CD14-positive monocyte (primary cell): ENCODE results near the gene NR2F1. TPM values are rescaled to one million over a fixed set of nuclear protein-coding genes. Genes with fewer than 3 reads are reported as not detected.

ENCODE experiments used
- DNase-seq, 3 donors: peaks; one replicate each; pipeline ENCODE4 v3.0.0-alpha.2; 2011 to 2022
- H2AFZ ChIP-seq: 2 replicates; pipeline ENCODE4 v1.6.0; 2012; ENCODE audit warnings: mild to moderate bottlenecking, low read depth, low read length, inconsistent platforms; ENCODE audit not compliant: insufficient read depth, poor library complexity, severe bottlenecking
- H3K27ac ChIP-seq, 2 donors: 1 replicate in 1 of 2; 2 replicates in 1 of 2; pipeline ENCODE4 v1.5.1; 2012 to 2013; ENCODE audit warnings: low read length in 2 of 2, control low read depth in 1 of 2, inconsistent platforms in 1 of 2, low read depth in 1 of 2, mild to moderate bottlenecking in 1 of 2
- H3K27me3 ChIP-seq, 2 donors: one replicate each; pipeline versions ENCODE4 v1.6.0 to v1.6.1; 2011 to 2013; ENCODE audit warnings: low read length in 2 of 2; ENCODE audit not compliant: control insufficient read depth in 2 of 2, insufficient read depth in 2 of 2
- H3K36me3 ChIP-seq, 2 donors: replicated peaks in 1 of 2; 1 replicate in 1 of 2; 2 replicates in 1 of 2; pipeline versions ENCODE4 v1.5.1 to v1.6.1; 2012 to 2013; ENCODE audit warnings: low read length in 2 of 2, control low read depth in 1 of 2, inconsistent platforms in 1 of 2, mild to moderate bottlenecking in 1 of 2; ENCODE audit not compliant: insufficient read depth in 2 of 2, control insufficient read depth in 1 of 2
- H3K4me1 ChIP-seq, 2 donors: 1 replicate in 1 of 2; 2 replicates in 1 of 2; pipeline versions ENCODE4 v1.5.1 to v1.6.1; 2012 to 2013; ENCODE audit warnings: low read length in 2 of 2, control low read depth in 1 of 2, inconsistent platforms in 1 of 2, mild to moderate bottlenecking in 1 of 2, moderate library complexity in 1 of 2; ENCODE audit not compliant: insufficient read depth in 2 of 2, control insufficient read depth in 1 of 2
- H3K4me2 ChIP-seq: replicated peaks from 2 replicates; pipeline ENCODE3; 2012; ENCODE audit warnings: low read length, moderate library complexity, mild to moderate bottlenecking; ENCODE audit not compliant: poor library complexity, severe bottlenecking; ENCODE audit errors: extremely low read depth
- H3K4me3 ChIP-seq, 3 experiments: fragments of 200-600 bp in 1 of 3; sonication (generic) in 1 of 3; replicated peaks in 1 of 3; 1 replicate in 2 of 3; 2 replicates in 1 of 3; pipeline ENCODE4 v1.5.1; 2011 to 2013; ENCODE audit warnings: low read length in 3 of 3, mild to moderate bottlenecking in 3 of 3, control low read depth in 2 of 3, low read depth in 2 of 3, inconsistent platforms in 1 of 3, moderate library complexity in 1 of 3
- H3K79me2 ChIP-seq: 2 replicates; pipeline ENCODE4 v1.6.0; 2012; ENCODE audit warnings: mild to moderate bottlenecking, control low read depth, inconsistent platforms, low read length, moderate library complexity; ENCODE audit not compliant: insufficient read depth
- H3K9ac ChIP-seq: 2 replicates; pipeline ENCODE4 v1.6.0; 2017; ENCODE audit warnings: low read length, mild to moderate bottlenecking; ENCODE audit not compliant: insufficient read depth, poor library complexity, severe bottlenecking
- H3K9me3 ChIP-seq, 2 donors: replicated peaks in 1 of 2; 1 replicate in 1 of 2; 2 replicates in 1 of 2; pipeline versions ENCODE4 v1.5.1 to v1.6.1; 2012 to 2013; ENCODE audit warnings: low read length in 2 of 2, control low read depth in 1 of 2; ENCODE audit not compliant: control insufficient read depth in 1 of 2, insufficient read depth in 1 of 2
- H4K20me1 ChIP-seq: 2 replicates; pipeline ENCODE4 v1.6.0; 2012; ENCODE audit warnings: mild to moderate bottlenecking, low read length, control low read depth, moderate library complexity; ENCODE audit not compliant: insufficient read depth
- H3K27ac Mint-ChIP-seq, 7 donors: one replicate each; pipeline ENCODE4 v1.8.0; 2020; ENCODE audit warnings: mild to moderate bottlenecking in 7 of 7, mixed read lengths in 7 of 7, moderate library complexity in 6 of 7, inconsistent platforms in 2 of 7
- H3K27me3 Mint-ChIP-seq, 3 donors: one replicate each; pipeline ENCODE4 v1.8.0; 2021 to 2022; ENCODE audit warnings: low read depth in 3 of 3, mild to moderate bottlenecking in 3 of 3, mixed read lengths in 3 of 3, moderate library complexity in 3 of 3, inconsistent platforms in 1 of 3
- H3K36me3 Mint-ChIP-seq, 2 donors: one replicate each; pipeline ENCODE4 v1.8.0; 2020; ENCODE audit warnings: mixed read lengths in 2 of 2, inconsistent platforms in 1 of 2, mild to moderate bottlenecking in 1 of 2
- H3K4me1 Mint-ChIP-seq: one replicate; pipeline ENCODE4 v1.8.0; 2020; ENCODE audit warnings: mild to moderate bottlenecking, mixed read lengths
- H3K4me3 Mint-ChIP-seq, 2 donors: one replicate each; pipeline ENCODE4 v1.8.0; 2020; ENCODE audit warnings: mild to moderate bottlenecking in 2 of 2, mixed read lengths in 2 of 2, moderate library complexity in 1 of 2
- H3K9me3 Mint-ChIP-seq, 7 donors: one replicate each; pipeline ENCODE4 v1.8.0; 2020 to 2022; ENCODE audit warnings: mixed read lengths in 7 of 7, mild to moderate bottlenecking in 6 of 7, moderate library complexity in 6 of 7, inconsistent platforms in 2 of 7
- WGBS: methylation state at CpG from one replicate; pipeline ENCODE4 v1.1.5; 2013; ENCODE audit warnings: missing lambda C conversion rate; ENCODE audit not compliant: insufficient coverage; 5-methylcytosine and 5-hydroxymethylcytosine counted together
- intact Hi-C, 2 donors: fragments of 100-400 bp; cut with micrococcal nuclease; formaldehyde crosslinking; loops; one replicate each; pipeline versions ENCODE4 v1.15.0 to v1.15.1; 2023
- polyA plus RNA-seq, 3 donors: library from polyadenylated mRNA; depleted of rRNA in 1 of 3; unstranded in 2 of 3; stranded (reverse) in 1 of 3; fragments of 300-500 nt in 2 of 3; fragments of >200 nt in 1 of 3; fragmentation: Illumina TruSeq in 2 of 3; gene quantifications; 1 replicate in 2 of 3; 2 replicates in 1 of 3; pipeline ENCODE4 v1.2.3, GENCODE V29; 2012 to 2021
- TF ChIP-seq, protein P1 (sequence below): fragments of 200-600 bp; IDR thresholded peaks from one replicate; pipeline ENCODE4 v1.8.0; 2022; ENCODE audit warnings: antibody characterized with exemption, mild to moderate bottlenecking

NR2F1 gene
- polyA plus RNA-seq, 3 donors, result not detected

DNA sequence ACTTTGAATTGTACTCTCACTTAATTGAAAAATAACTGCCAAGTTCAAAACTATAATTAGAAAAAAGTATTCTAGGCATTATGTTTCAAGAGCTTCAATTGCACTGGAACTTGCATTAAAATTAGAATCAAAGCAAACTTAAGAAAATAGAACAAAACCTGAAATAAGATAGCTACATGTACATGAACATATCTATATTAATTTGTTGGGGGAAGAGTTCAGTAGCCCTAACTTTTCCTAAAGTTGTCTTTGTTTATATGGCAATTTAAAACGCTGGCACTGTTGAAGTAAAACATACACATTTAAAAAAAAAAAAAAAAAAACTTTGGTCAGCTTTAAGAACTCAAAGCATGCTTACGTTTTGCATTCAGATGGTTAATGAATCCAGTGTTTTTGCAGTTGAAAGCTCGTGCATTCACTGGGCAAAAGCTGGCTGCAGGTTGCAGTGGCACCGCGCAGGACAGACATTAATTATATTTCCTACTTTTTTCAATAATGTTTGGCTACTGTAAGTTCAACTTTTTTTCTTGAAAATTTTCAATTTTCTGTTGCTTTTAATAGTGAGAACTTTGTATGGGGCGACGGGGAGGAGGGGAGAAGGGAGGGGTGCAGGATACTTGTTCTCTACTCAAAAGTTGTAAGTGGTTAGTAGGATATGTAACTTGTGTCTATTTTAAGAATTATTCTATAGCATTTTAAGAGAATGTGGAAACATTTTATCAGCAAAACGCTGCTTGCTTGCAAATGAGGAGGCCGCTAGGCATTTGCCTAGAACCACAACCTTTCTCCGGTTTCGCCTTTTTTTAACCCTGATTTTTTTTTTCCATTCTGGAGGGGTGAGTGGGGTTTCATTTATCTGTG, 3.9 kb downstream of the NR2F1 start:
- H3K4me2 ChIP-seq, result no peak overlapping the region
- peaks cover 77 to 86% of the 10 kb centered on the region in 2 donors for H3K27me3 ChIP-seq
- no peak for DNase-seq
- H3K9ac ChIP-seq, result no peak overlapping the region
- H3K27ac Mint-ChIP-seq, result no peak overlapping the region
- H3K4me3 ChIP-seq, result no peak overlapping the region
- H3K4me1 ChIP-seq, result peaks cover 13 to 19% of the 10 kb centered on the region in 2 donors
- H3K9me3 ChIP-seq, result peaks cover 0 to 47% of the 10 kb centered on the region in 2 donors
- no peaks in the 10 kb centered on the region for H4K20me1 ChIP-seq
- H2AFZ ChIP-seq, result no peak overlapping the region
- peak overlapping the region in 1 of 2 donors; percentile 87 for H3K4me3 Mint-ChIP-seq
- H3K27ac ChIP-seq, result no peak overlapping the region
- TF ChIP-seq, protein P1, sequence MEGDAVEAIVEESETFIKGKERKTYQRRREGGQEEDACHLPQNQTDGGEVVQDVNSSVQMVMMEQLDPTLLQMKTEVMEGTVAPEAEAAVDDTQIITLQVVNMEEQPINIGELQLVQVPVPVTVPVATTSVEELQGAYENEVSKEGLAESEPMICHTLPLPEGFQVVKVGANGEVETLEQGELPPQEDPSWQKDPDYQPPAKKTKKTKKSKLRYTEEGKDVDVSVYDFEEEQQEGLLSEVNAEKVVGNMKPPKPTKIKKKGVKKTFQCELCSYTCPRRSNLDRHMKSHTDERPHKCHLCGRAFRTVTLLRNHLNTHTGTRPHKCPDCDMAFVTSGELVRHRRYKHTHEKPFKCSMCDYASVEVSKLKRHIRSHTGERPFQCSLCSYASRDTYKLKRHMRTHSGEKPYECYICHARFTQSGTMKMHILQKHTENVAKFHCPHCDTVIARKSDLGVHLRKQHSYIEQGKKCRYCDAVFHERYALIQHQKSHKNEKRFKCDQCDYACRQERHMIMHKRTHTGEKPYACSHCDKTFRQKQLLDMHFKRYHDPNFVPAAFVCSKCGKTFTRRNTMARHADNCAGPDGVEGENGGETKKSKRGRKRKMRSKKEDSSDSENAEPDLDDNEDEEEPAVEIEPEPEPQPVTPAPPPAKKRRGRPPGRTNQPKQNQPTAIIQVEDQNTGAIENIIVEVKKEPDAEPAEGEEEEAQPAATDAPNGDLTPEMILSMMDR, result no peak
- H3K36me3 ChIP-seq, result no peaks in the 10 kb centered on the region
- intact Hi-C loops, result loop anchor here (5.0 to 10.0 kb wide), 2 partner anchors 215 to 328 kb away; no protein-coding TSS in a partner anchor
- H3K36me3 Mint-ChIP-seq, result peaks cover 2 to 5% of the 10 kb centered on the region in 2 donors
- peaks cover 22% of the 10 kb centered on the region for H3K4me1 Mint-ChIP-seq
- no peaks in the 10 kb centered on the region for H3K79me2 ChIP-seq
- 17% methylated on average over 3 of the region's 11 CpGs for WGBS
- peaks cover 2 to 33% (median 14%) of the 10 kb centered on the region in 7 donors for H3K9me3 Mint-ChIP-seq
- peaks cover 32 to 69% (median 66%) of the 10 kb centered on the region in 3 donors for H3K27me3 Mint-ChIP-seq

DNA sequence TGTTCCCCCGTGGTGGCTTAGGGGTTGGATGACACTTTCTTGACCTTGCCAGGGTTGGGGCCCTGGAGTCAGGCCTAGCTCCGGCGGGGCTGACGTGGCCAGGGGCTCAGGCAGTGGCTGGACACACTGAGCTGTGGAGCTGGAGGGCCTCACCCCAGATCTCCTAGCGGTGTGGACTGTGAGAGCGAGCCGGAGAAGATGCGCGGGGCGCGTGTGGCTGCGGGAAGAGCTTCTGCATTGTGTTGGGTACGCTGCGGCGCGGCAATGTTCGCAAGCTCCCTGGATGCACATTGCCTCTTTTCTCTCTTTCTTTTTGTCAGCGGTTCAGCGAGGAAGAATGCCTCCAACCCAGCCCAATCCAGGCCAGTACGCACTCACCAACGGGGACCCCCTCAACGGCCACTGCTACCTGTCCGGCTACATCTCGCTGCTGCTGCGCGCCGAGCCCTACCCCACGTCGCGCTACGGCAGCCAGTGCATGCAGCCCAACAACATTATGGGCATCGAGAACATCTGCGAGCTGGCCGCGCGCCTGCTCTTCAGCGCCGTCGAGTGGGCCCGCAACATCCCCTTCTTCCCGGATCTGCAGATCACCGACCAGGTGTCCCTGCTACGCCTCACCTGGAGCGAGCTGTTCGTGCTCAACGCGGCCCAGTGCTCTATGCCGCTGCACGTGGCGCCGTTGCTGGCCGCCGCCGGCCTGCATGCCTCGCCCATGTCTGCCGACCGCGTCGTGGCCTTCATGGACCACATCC, 4.8 kb downstream of the NR2F1 start:
- Histone ChIP-seq H3K9me3 (peaks cover 0 to 41% of the 10 kb centered on the region in 2 donors), H3K27ac (no peak overlapping the region), H3K4me2 (no peak overlapping the region), H3K9ac (no peak overlapping the region), H3K27me3 (peaks cover 76 to 86% of the 10 kb centered on the region in 2 donors), H3K4me1 (peaks cover 13 to 16% of the 10 kb centered on the region in 2 donors), H4K20me1 (no peaks in the 10 kb centered on the region), H3K79me2 (no peaks in the 10 kb centered on the region), H3K36me3 (no peaks in the 10 kb centered on the region), H3K4me3 (no peak overlapping the region), H2AFZ (no peak overlapping the region)
- intact Hi-C loops, result loop anchor here (5.0 to 10.0 kb wide), 2 partner anchors 215 to 327 kb away; no protein-coding TSS in a partner anchor
- Mint-ChIP-seq H3K27ac (no peak overlapping the region), H3K4me3 (peak overlapping the region in 1 of 2 donors; percentile 87), H3K27me3 (peaks cover 32 to 73% (median 71%) of the 10 kb centered on the region in 3 donors), H3K4me1 (peaks cover 22% of the 10 kb centered on the region), H3K36me3 (peaks cover 2 to 5% of the 10 kb centered on the region in 2 donors), H3K9me3 (peaks cover 2 to 33% (median 14%) of the 10 kb centered on the region in 7 donors)
- 10% methylated on average over 58 of the region's 59 CpGs for WGBS
- TF ChIP-seq, protein P1, result no peak
- no peak for DNase-seq
